H9 (cell line): ENCODE data around the gene PACC1. TPM values are rescaled to one million over a fixed set of nuclear protein-coding genes. Genes with fewer than 3 reads are reported as not detected.

Experiments
- DNase-seq: peaks from one replicate; pipeline ENCODE4 v3.0.0-alpha.2; 2017
- H2AFZ ChIP-seq: one replicate; pipeline ENCODE4 v1.6.1; 2013; ENCODE audit warnings: mild to moderate bottlenecking, low read length, control low read depth, moderate library complexity
- H2AK5ac ChIP-seq: 2 replicates; pipeline ENCODE4 v1.6.1; 2013; ENCODE audit warnings: low read length, control low read depth, mixed read lengths; ENCODE audit not compliant: insufficient read length
- H2BK120ac ChIP-seq: one replicate; pipeline ENCODE4 v1.6.1; 2013; ENCODE audit warnings: low read depth, mild to moderate bottlenecking, low read length, control low read depth, inconsistent platforms; ENCODE audit not compliant: poor library complexity, severe bottlenecking
- H2BK12ac ChIP-seq: 2 replicates; pipeline ENCODE4 v1.6.1; 2013; ENCODE audit warnings: low read length, control low read depth, mixed read lengths, low read depth; ENCODE audit not compliant: insufficient read length
- H2BK15ac ChIP-seq: 2 replicates; pipeline ENCODE4 v1.6.1; 2013; ENCODE audit warnings: low read depth, low read length, control low read depth
- H2BK20ac ChIP-seq: one replicate; pipeline ENCODE4 v1.6.1; 2013; ENCODE audit warnings: low read depth, mild to moderate bottlenecking, low read length, control low read depth, inconsistent platforms; ENCODE audit not compliant: poor library complexity, severe bottlenecking
- H2BK5ac ChIP-seq: 2 replicates; pipeline ENCODE4 v1.6.1; 2013; ENCODE audit warnings: low read length, control low read depth, mixed read lengths; ENCODE audit not compliant: insufficient read length
- H3K14ac ChIP-seq: 2 replicates; pipeline ENCODE4 v1.6.1; 2013; ENCODE audit warnings: low read length, control low read depth; ENCODE audit not compliant: insufficient read depth
- H3K18ac ChIP-seq: 2 replicates; pipeline ENCODE4 v1.6.1; 2013; ENCODE audit warnings: low read depth, mild to moderate bottlenecking, mixed read lengths, low read length, control low read depth; ENCODE audit not compliant: insufficient read length
- H3K23ac ChIP-seq: 2 replicates; pipeline ENCODE4 v1.6.1; 2013; ENCODE audit warnings: low read length, control low read depth, mixed read lengths, low read depth; ENCODE audit not compliant: insufficient read length
- H3K23me2 ChIP-seq: 2 replicates; pipeline ENCODE4 v1.6.1; 2013; ENCODE audit warnings: low read depth, mild to moderate bottlenecking, mixed read lengths, low read length, control low read depth; ENCODE audit not compliant: insufficient read length, poor library complexity, severe bottlenecking
- H3K27ac ChIP-seq: 2 replicates; pipeline ENCODE4 v1.5.1; 2013; ENCODE audit warnings: low read length, control low read depth, mixed read lengths, low read depth; ENCODE audit not compliant: insufficient read length
- H3K27me3 ChIP-seq: 2 replicates; pipeline ENCODE4 v1.6.1; 2013; ENCODE audit warnings: low read length, control low read depth, inconsistent platforms; ENCODE audit not compliant: insufficient read depth
- H3K4ac ChIP-seq: 2 replicates; pipeline ENCODE4 v1.6.1; 2013; ENCODE audit warnings: low read depth, mild to moderate bottlenecking, control low read depth, inconsistent platforms, low read length, moderate library complexity
- H3K4me1 ChIP-seq: 2 replicates; pipeline ENCODE4 v1.6.1; 2013; ENCODE audit warnings: low read length, control low read depth, inconsistent platforms; ENCODE audit not compliant: insufficient read depth
- H3K4me2 ChIP-seq: 2 replicates; pipeline ENCODE4 v1.6.1; 2013; ENCODE audit warnings: low read length, control low read depth, mixed read lengths; ENCODE audit not compliant: insufficient read length, insufficient read depth
- H3K56ac ChIP-seq: 2 replicates; pipeline ENCODE4 v1.6.1; 2013; ENCODE audit warnings: low read depth, mild to moderate bottlenecking, mixed read lengths, low read length, control low read depth; ENCODE audit not compliant: insufficient read length
- H3K79me1 ChIP-seq: 2 replicates; pipeline ENCODE4 v1.6.1; 2013; ENCODE audit warnings: low read depth, mild to moderate bottlenecking, moderate library complexity, low read length, control low read depth, inconsistent platforms; ENCODE audit not compliant: insufficient read depth, poor library complexity, severe bottlenecking
- H3K79me2 ChIP-seq: 2 replicates; pipeline ENCODE4 v1.6.1; 2013; ENCODE audit warnings: low read length, control low read depth, inconsistent platforms; ENCODE audit not compliant: insufficient read depth
- H3K9ac ChIP-seq: 2 replicates; pipeline ENCODE4 v1.6.1; 2013; ENCODE audit warnings: low read length, control low read depth, mixed read lengths; ENCODE audit not compliant: insufficient read length; ENCODE audit errors: extremely low read depth
- H3K9me3 ChIP-seq: one replicate; pipeline ENCODE4 v1.6.1; 2013; ENCODE audit warnings: low read depth, low read length, inconsistent platforms; ENCODE audit not compliant: control insufficient read depth
- H3T11ph ChIP-seq: one replicate; pipeline ENCODE4 v1.6.1; 2013; ENCODE audit warnings: mild to moderate bottlenecking, low read length, control low read depth, inconsistent platforms
- H4K20me1 ChIP-seq: one replicate; pipeline ENCODE4 v1.6.1; 2013; ENCODE audit not compliant: control insufficient read depth, insufficient read length, insufficient read depth
- H4K5ac ChIP-seq: 2 replicates; pipeline ENCODE4 v1.6.1; 2013; ENCODE audit warnings: low read depth, mild to moderate bottlenecking, mixed read lengths, low read length, control low read depth; ENCODE audit not compliant: insufficient read length
- H4K8ac ChIP-seq: replicated peaks from 2 replicates; pipeline ENCODE4 v1.6.1; 2013; ENCODE audit warnings: low read length, control low read depth, mixed read lengths, low read depth; ENCODE audit not compliant: insufficient read length
- H4K91ac ChIP-seq: 2 replicates; pipeline ENCODE4 v1.6.1; 2013; ENCODE audit warnings: low read depth, mild to moderate bottlenecking, moderate library complexity, mixed read lengths, low read length, control low read depth; ENCODE audit not compliant: insufficient read length
- H3K27ac Mint-ChIP-seq, 3 experiments: 2 replicates in 2 of 3; 3 replicates in 1 of 3; pipeline ENCODE4 v1.8.0; 2020 to 2021; ENCODE audit warnings: mixed read lengths in 3 of 3, mild to moderate bottlenecking in 1 of 3, moderate library complexity in 1 of 3
- H3K27me3 Mint-ChIP-seq: 2 replicates; pipeline ENCODE4 v1.8.0; 2021; ENCODE audit warnings: low read depth, mild to moderate bottlenecking, moderate library complexity, mixed read lengths
- H3K36me3 Mint-ChIP-seq, 3 experiments: 2 replicates in 2 of 3; 3 replicates in 1 of 3; pipeline ENCODE4 v1.8.0; 2020 to 2021; ENCODE audit warnings: low read depth in 3 of 3, mixed read lengths in 3 of 3; ENCODE audit not compliant: insufficient read depth in 1 of 3
- H3K4me1 Mint-ChIP-seq, 2 experiments: 2 replicates each; pipeline ENCODE4 v1.8.0; 2020; ENCODE audit warnings: mixed read lengths in 2 of 2
- H3K4me3 Mint-ChIP-seq, 2 experiments: 2 replicates in 1 of 2; 3 replicates in 1 of 2; pipeline ENCODE4 v1.8.0; 2020 to 2021; ENCODE audit warnings: mild to moderate bottlenecking in 2 of 2, mixed read lengths in 2 of 2, moderate library complexity in 1 of 2
- H3K9me3 Mint-ChIP-seq, 2 experiments: 2 replicates in 1 of 2; 3 replicates in 1 of 2; pipeline ENCODE4 v1.8.0; 2020; ENCODE audit warnings: mild to moderate bottlenecking in 2 of 2, mixed read lengths in 2 of 2, moderate library complexity in 1 of 2
- CTCF ChIP-seq: fragments of 200-600 bp; sonication (generic); conservative IDR thresholded peaks from 3 replicates; pipeline ENCODE4 v1.8.0; 2021; ENCODE audit warnings: antibody characterized with exemption, mild to moderate bottlenecking
- WGBS: extraction: QIAGEN DNeasy Blood & Tissue Kit; methylation state at CpG from one replicate; pipeline ENCODE4 v1.1.7; 2013; ENCODE audit warnings: missing lambda C conversion rate, low lambda C conversion rate, mixed read lengths; ENCODE audit not compliant: insufficient read length; ENCODE audit errors: extremely low coverage; 5-methylcytosine and 5-hydroxymethylcytosine counted together
- total RNA-seq: library from RNA; stranded (reverse); gene quantifications from 2 replicates; pipeline ENCODE4 v1.2.1, GENCODE V29; 2021

Gene PACC1
- total RNA-seq, 1 experiment from 2014 or later = 10.9 TPM

DNA sequence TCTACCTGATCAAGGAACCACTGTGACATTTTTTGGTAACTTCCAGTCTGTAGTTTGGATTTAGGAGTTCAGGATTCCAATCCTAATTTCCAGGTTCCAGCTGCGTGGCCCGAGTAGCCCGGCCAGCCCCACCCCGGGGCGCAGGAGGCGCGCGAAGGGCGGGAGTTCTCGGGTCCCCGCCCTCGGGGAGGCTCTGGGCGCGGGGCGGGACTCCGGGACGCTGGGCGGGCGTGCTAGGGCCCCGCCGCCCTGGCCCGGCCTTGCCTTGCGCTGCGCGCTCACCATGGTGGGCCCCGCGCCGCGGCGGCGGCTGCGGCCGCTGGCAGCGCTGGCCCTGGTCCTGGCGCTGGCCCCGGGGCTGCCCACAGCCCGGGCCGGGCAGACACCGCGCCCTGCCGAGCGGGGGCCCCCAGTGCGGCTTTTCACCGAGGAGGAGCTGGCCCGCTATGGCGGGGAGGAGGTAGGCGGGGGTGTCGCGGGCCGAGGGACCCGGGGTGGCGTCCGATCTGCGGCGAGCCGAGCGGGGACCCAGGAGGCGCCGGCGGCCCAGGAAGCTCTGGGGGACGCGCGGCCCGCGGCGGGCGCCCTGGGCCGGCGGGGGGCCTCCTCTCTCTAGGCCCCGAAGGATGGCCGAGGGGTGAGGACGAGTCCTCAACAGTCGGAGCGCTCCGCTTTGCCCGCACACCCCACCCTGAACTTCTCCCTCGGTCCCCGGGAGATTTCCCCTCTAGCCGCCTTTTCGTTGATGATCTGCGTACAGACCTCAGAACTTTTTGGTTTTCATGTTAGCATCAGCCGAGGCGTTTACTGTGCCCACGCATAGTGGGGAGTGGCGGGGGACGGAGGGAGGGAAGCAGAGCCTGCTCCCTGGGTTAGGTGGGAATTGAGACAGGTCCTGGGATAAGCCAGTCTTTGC is 18.2 kb upstream of the PACC1 start, which contains the start of gene NENF:
Gene NENF (plus strand): TSS at position 260 of the 916 bp plus-strand sequence. CDS start 24 bp downstream, at position 284.
- Histone ChIP-seq H3K56ac (no peak within 1 kb of the TSS), H3K23me2 (peaks cover 4% of the 10 kb centered on the region), H2BK5ac (no peak within 1 kb of the TSS), H2AFZ (no peak within 1 kb of the TSS), H4K91ac (no peak within 1 kb of the TSS), H2BK20ac (no peak within 1 kb of the TSS), H2AK5ac (no peak within 1 kb of the TSS), H3K9me3 (no peaks in the 10 kb centered on the region), H3K4me1 (no peaks in the 10 kb centered on the region), H3K27me3 (no peaks in the 10 kb centered on the region), H3K79me1 (no peaks in the 10 kb centered on the region), H3K9ac (no peak within 1 kb of the TSS), H3T11ph (no peak within 1 kb of the TSS), H3K4me2 (peak within 1 kb of the TSS; percentile 67), H3K23ac (no peak within 1 kb of the TSS), H2BK12ac (no peak within 1 kb of the TSS), H4K20me1 (no peaks in the 10 kb centered on the region), H4K8ac (no peak within 1 kb of the TSS), H3K79me2 (no peaks in the 10 kb centered on the region), H3K27ac (no peak within 1 kb of the TSS), H2BK120ac (no peak within 1 kb of the TSS), H3K18ac (no peak within 1 kb of the TSS), H3K14ac (no peak within 1 kb of the TSS), H2BK15ac (no peak within 1 kb of the TSS), H4K5ac (no peak within 1 kb of the TSS), H3K4ac (no peak within 1 kb of the TSS)
- Mint-ChIP-seq H3K4me1 (peaks cover 14 to 23% of the 10 kb centered on the region in 2 experiments), H3K9me3 (no peaks in the 10 kb centered on the region), H3K27me3 (peaks cover 34% of the 10 kb centered on the region), H3K4me3 (peak within 1 kb of the TSS; percentile 78 to 87), H3K27ac (no peak within 1 kb of the TSS), H3K36me3 (no peaks in the 10 kb centered on the region)
- TF ChIP-seq CTCF = no peak
- WGBS = no CpG with 5 or more reads among the region's 86 CpGs
- DNase-seq = peak; percentile 63
